Trophoblast cell (in vitro differentiated cells and primary cell): ENCODE data around the gene GRAMD2A.

Experiments used
- DNase-seq, 2 donors: peaks; one replicate each; pipeline ENCODE4 v3.0.0-alpha.2; 2016
- H2AFZ ChIP-seq: 2 replicates; pipeline ENCODE4 v1.6.1; 2013; ENCODE audit warnings: low read length, moderate library complexity, mild to moderate bottlenecking; ENCODE audit not compliant: insufficient read depth, poor library complexity
- H2AK5ac ChIP-seq: 2 replicates; pipeline ENCODE4 v1.6.1; 2013; ENCODE audit warnings: mild to moderate bottlenecking, low read length
- H2BK120ac ChIP-seq: 2 replicates; pipeline ENCODE4 v1.6.1; 2013; ENCODE audit warnings: low read length, mild to moderate bottlenecking, moderate library complexity; ENCODE audit not compliant: insufficient read depth, poor library complexity
- H2BK12ac ChIP-seq: 2 replicates; pipeline ENCODE4 v1.6.1; 2013; ENCODE audit warnings: mild to moderate bottlenecking, low read length, moderate library complexity
- H2BK5ac ChIP-seq: 2 replicates; pipeline ENCODE4 v1.6.1; 2013; ENCODE audit warnings: low read length, low read depth, moderate library complexity, mild to moderate bottlenecking; ENCODE audit not compliant: poor library complexity
- H3K14ac ChIP-seq: 2 replicates; pipeline ENCODE4 v1.6.1; 2013; ENCODE audit warnings: mild to moderate bottlenecking, low read length
- H3K18ac ChIP-seq: 2 replicates; pipeline ENCODE4 v1.6.1; 2013; ENCODE audit warnings: mild to moderate bottlenecking, low read length
- H3K23ac ChIP-seq: 2 replicates; pipeline ENCODE4 v1.6.1; 2013; ENCODE audit warnings: low read length
- H3K27ac ChIP-seq: 2 replicates; pipeline ENCODE4 v1.5.1; 2013; ENCODE audit warnings: low read depth, mild to moderate bottlenecking, inconsistent platforms, low read length, moderate library complexity
- H3K27me3 ChIP-seq: 2 replicates; pipeline ENCODE4 v1.6.1; 2013; ENCODE audit warnings: inconsistent platforms, mild to moderate bottlenecking, low read length, moderate library complexity; ENCODE audit not compliant: insufficient read depth
- H3K36me3 ChIP-seq, 2 experiments: 1 replicate in 1 of 2; 2 replicates in 1 of 2; pipeline ENCODE4 v1.6.1; 2013; ENCODE audit warnings: low read length in 2 of 2, mild to moderate bottlenecking in 2 of 2, moderate library complexity in 1 of 2; ENCODE audit not compliant: insufficient read depth in 2 of 2, control insufficient read depth in 1 of 2
- H3K4ac ChIP-seq: 2 replicates; pipeline ENCODE4 v1.6.1; 2013; ENCODE audit warnings: low read depth, mild to moderate bottlenecking, low read length, moderate library complexity
- H3K4me1 ChIP-seq, 2 experiments: 1 replicate in 1 of 2; 2 replicates in 1 of 2; pipeline ENCODE4 v1.6.1; 2013; ENCODE audit warnings: low read length in 2 of 2, mild to moderate bottlenecking in 2 of 2, moderate library complexity in 1 of 2; ENCODE audit not compliant: insufficient read depth in 2 of 2, control insufficient read depth in 1 of 2
- H3K4me2 ChIP-seq: 2 replicates; pipeline ENCODE4 v1.6.1; 2013; ENCODE audit warnings: inconsistent platforms, mild to moderate bottlenecking, low read length, moderate library complexity
- H3K4me3 ChIP-seq: 2 replicates; pipeline ENCODE4 v1.5.1; 2013; ENCODE audit warnings: mild to moderate bottlenecking, low read depth, low read length, inconsistent platforms
- H3K79me1 ChIP-seq: one replicate; pipeline ENCODE4 v1.6.1; 2013; ENCODE audit warnings: low read length
- H3K79me2 ChIP-seq: 2 replicates; pipeline ENCODE4 v1.6.1; 2013; ENCODE audit warnings: low read length, mild to moderate bottlenecking; ENCODE audit not compliant: control insufficient read depth, insufficient read depth, poor library complexity
- H3K9ac ChIP-seq: 2 replicates; pipeline ENCODE4 v1.6.1; 2013; ENCODE audit warnings: mild to moderate bottlenecking, low read length
- H3K9me3 ChIP-seq: 2 replicates; pipeline ENCODE4 v1.6.1; 2013; ENCODE audit warnings: low read depth, mild to moderate bottlenecking, control low read depth, inconsistent platforms, low read length; ENCODE audit not compliant: insufficient read depth
- H4K12ac ChIP-seq: 2 replicates; pipeline ENCODE4 v1.6.1; 2013; ENCODE audit warnings: low read depth, mild to moderate bottlenecking, low read length, moderate library complexity
- H4K8ac ChIP-seq: 2 replicates; pipeline ENCODE4 v1.6.1; 2013; ENCODE audit warnings: low read depth, mild to moderate bottlenecking, low read length, moderate library complexity
- H4K91ac ChIP-seq: one replicate; pipeline ENCODE4 v1.6.1; 2013; ENCODE audit warnings: low read depth, mild to moderate bottlenecking, low read length, moderate library complexity
- WGBS: extraction: QIAGEN DNeasy Blood & Tissue Kit; methylation state at CpG from one replicate; pipeline ENCODE4 v1.1.7; 2013; ENCODE audit warnings: missing lambda C conversion rate; ENCODE audit not compliant: insufficient read length, insufficient coverage; ENCODE audit errors: extremely low coverage; 5-methylcytosine and 5-hydroxymethylcytosine counted together

The GRAMD2A gene

GRCh38 chr15:72160696-72161245, 36.8 kb downstream of the GRAMD2A start:
- H3K79me1 ChIP-seq, result peaks cover 13% of the 10 kb centered on the region
- no peak overlapping the region for H2AFZ ChIP-seq
- H4K91ac ChIP-seq, result peak overlapping the region; percentile 68
- no peaks in the 10 kb centered on the region for H3K79me2 ChIP-seq
- peak overlapping the region; percentile 7 for H3K27ac ChIP-seq
- no peak overlapping the region for H3K4ac ChIP-seq
- H3K14ac ChIP-seq, result peak overlapping the region; percentile 51
- no peak overlapping the region for H4K8ac ChIP-seq
- no peaks in the 10 kb centered on the region for H3K27me3 ChIP-seq
- no peak overlapping the region for H2BK5ac ChIP-seq
- peaks cover 17 to 19% of the 10 kb centered on the region in 2 experiments for H3K4me1 ChIP-seq
- H3K4me2 ChIP-seq, result no peak overlapping the region
- H2BK12ac ChIP-seq, result peak overlapping the region; percentile 59
- no peak overlapping the region for H4K12ac ChIP-seq
- no peak overlapping the region for H3K4me3 ChIP-seq
- peaks cover 3 to 5% of the 10 kb centered on the region in 2 experiments for H3K36me3 ChIP-seq
- WGBS, result no CpG with 5 or more reads among the region's 5 CpGs
- peak overlapping the region; percentile 57 for H2BK120ac ChIP-seq
- H3K9ac ChIP-seq, result no peak overlapping the region
- H3K23ac ChIP-seq, result no peak overlapping the region
- H3K9me3 ChIP-seq, result no peaks in the 10 kb centered on the region
- peak overlapping the region; percentile 81 for H2AK5ac ChIP-seq
- no peak for DNase-seq
- peak overlapping the region; percentile 86 for H3K18ac ChIP-seq

- H3K27ac ChIP-seq, result no peak overlapping the region
- no peak overlapping the region for H4K8ac ChIP-seq
- H3K18ac ChIP-seq, result no peak overlapping the region
- H3K4me3 ChIP-seq, result no peak overlapping the region
- no peak overlapping the region for H3K4me2 ChIP-seq
- no peak overlapping the region for H3K9ac ChIP-seq
- no peaks in the 10 kb centered on the region for H3K27me3 ChIP-seq
- no peak overlapping the region for H3K23ac ChIP-seq
- H2BK120ac ChIP-seq, result no peak overlapping the region
- no peak overlapping the region for H3K4ac ChIP-seq
- no peak overlapping the region for H2AFZ ChIP-seq
- H3K9me3 ChIP-seq, result no peaks in the 10 kb centered on the region
- H2AK5ac ChIP-seq, result no peak overlapping the region
- no peak overlapping the region for H4K91ac ChIP-seq
- H3K79me2 ChIP-seq, result no peaks in the 10 kb centered on the region
- no peak overlapping the region for H2BK12ac ChIP-seq
- peaks cover 11% of the 10 kb centered on the region for H3K79me1 ChIP-seq
- no peak overlapping the region for H3K14ac ChIP-seq
- no CpG with 5 or more reads among the region's 2 CpGs for WGBS
- no peak overlapping the region for H2BK5ac ChIP-seq
- H4K12ac ChIP-seq, result no peak overlapping the region
- H3K36me3 ChIP-seq, result peaks cover 0 to 3% of the 10 kb centered on the region in 2 experiments
- DNase-seq, result no peak
- peaks cover 11 to 12% of the 10 kb centered on the region in 2 experiments for H3K4me1 ChIP-seq
Observed at GRCh38 chr15:72156928-72157327, 40.7 kb downstream of the GRAMD2A start.

GRCh38 chr15:72155635-72156616, 41.7 kb downstream of the GRAMD2A start:
- Histone ChIP-seq H3K9ac (no peak overlapping the region), H2BK5ac (peak overlapping the region; percentile 29), H4K12ac (no peak overlapping the region), H3K79me2 (no peaks in the 10 kb centered on the region), H3K18ac (no peak overlapping the region), H3K79me1 (peaks cover 6% of the 10 kb centered on the region), H2BK12ac (peak overlapping the region; percentile 43), H2AFZ (no peak overlapping the region), H3K4me1 (peaks cover 3% of the 10 kb centered on the region in 2 experiments), H3K4ac (no peak overlapping the region), H4K8ac (no peak overlapping the region), H3K36me3 (peaks cover 0 to 3% of the 10 kb centered on the region in 2 experiments), H3K23ac (no peak overlapping the region), H3K4me3 (no peak overlapping the region), H2AK5ac (no peak overlapping the region), H2BK120ac (peak overlapping the region; percentile 10), H3K4me2 (peak overlapping the region; percentile 29), H4K91ac (peak overlapping the region; percentile 60), H3K14ac (no peak overlapping the region), H3K27ac (no peak overlapping the region), H3K9me3 (no peaks in the 10 kb centered on the region), H3K27me3 (no peaks in the 10 kb centered on the region)
- no CpG with 5 or more reads among the region's 19 CpGs for WGBS
- DNase-seq, result peak; percentile 77 to 92

- H3K27ac ChIP-seq, result no peak overlapping the region
- no peak overlapping the region for H4K91ac ChIP-seq
- no peak overlapping the region for H4K8ac ChIP-seq
- no peak overlapping the region for H2AFZ ChIP-seq
- WGBS, result no CpG with 5 or more reads among the region's 14 CpGs
- H2BK12ac ChIP-seq, result no peak overlapping the region
- DNase-seq, result no peak
- H3K4ac ChIP-seq, result no peak overlapping the region
- no peak overlapping the region for H2BK120ac ChIP-seq
- H2BK5ac ChIP-seq, result no peak overlapping the region
- H3K14ac ChIP-seq, result no peak overlapping the region
- H3K4me3 ChIP-seq, result no peak overlapping the region
- H3K23ac ChIP-seq, result no peak overlapping the region
- H3K36me3 ChIP-seq, result no peaks in the 10 kb centered on the region
- no peak overlapping the region for H3K18ac ChIP-seq
- H3K9me3 ChIP-seq, result no peaks in the 10 kb centered on the region
- H3K9ac ChIP-seq, result no peak overlapping the region
- H4K12ac ChIP-seq, result no peak overlapping the region
- H2AK5ac ChIP-seq, result no peak overlapping the region
- H3K79me2 ChIP-seq, result no peaks in the 10 kb centered on the region
- H3K4me2 ChIP-seq, result no peak overlapping the region
- H3K27me3 ChIP-seq, result no peaks in the 10 kb centered on the region
- no peaks in the 10 kb centered on the region for H3K4me1 ChIP-seq
- peaks cover 2% of the 10 kb centered on the region for H3K79me1 ChIP-seq
Observed at GRCh38 chr15:72155003-72155621, 42.5 kb downstream of the GRAMD2A start.
